DMS153 treated with DMSO at 0.1 percent for 48 hours (cell line): ENCODE measurements around the gene CDK11B.
"Not testable (repeated sequence)": the region's sequence is repeated elsewhere in the genome, so short reads cannot be mapped to it uniquely, and the experiment has no call there.

Experiments used
- DNase-seq: peaks from one replicate; lab custom pipeline; 2025; ENCODE audit not compliant: unreplicated experiment; lab: John Stamatoyannopoulos, UW

The CDK11B gene

GRCh38 chr1:1662830-1663560 lies 4.2 kb upstream of the CDK11B start:
- DNase-seq: not testable (repeated sequence)

GRCh38 chr1:1662392-1662791 lies 3.6 kb upstream of the CDK11B start:
- DNase-seq: not testable (repeated sequence)

- DNase-seq: not testable (repeated sequence)
These were observed 10.5 kb downstream of the CDK11B start for GRCh38 chr1:1648265-1648664.

- not testable (repeated sequence) for DNase-seq
These were observed 11.1 kb downstream of the CDK11B start for GRCh38 chr1:1647567-1648241.

- DNase-seq: not testable (repeated sequence)
These were observed 12.5 kb downstream of the CDK11B start for GRCh38 chr1:1646326-1646725.

- not testable (repeated sequence) for DNase-seq
These were observed 17.9 kb downstream of the CDK11B start for GRCh38 chr1:1640711-1641461.

GRCh38 chr1:1640081-1640480 lies 18.7 kb downstream of the CDK11B start:
- not testable (repeated sequence) for DNase-seq

GRCh38 chr1:1639368-1639767 lies 19.4 kb downstream of the CDK11B start:
- not testable (repeated sequence) for DNase-seq

GRCh38 chr1:1638528-1638927 lies 20.3 kb downstream of the CDK11B start:
- DNase-seq: not testable (repeated sequence)

- not testable (repeated sequence) for DNase-seq
These were observed 21.3 kb downstream of the CDK11B start for GRCh38 chr1:1637479-1637875.

GRCh38 chr1:1636621-1637478 lies 22.0 kb downstream of the CDK11B start:
- not testable (repeated sequence) for DNase-seq

GRCh38 chr1:1634613-1635012 lies 24.2 kb downstream of the CDK11B start:
- DNase-seq: not testable (repeated sequence)

- not testable (repeated sequence) for DNase-seq
These were observed 25.4 kb downstream of the CDK11B start for GRCh38 chr1:1633409-1633808.

- no peak for DNase-seq
These were observed 26.9 kb downstream of the CDK11B start, which contains the start of gene MMP23B for GRCh38 chr1:1631782-1632420. Gene MMP23B (plus strand): TSS chr1:1632173. CDS start chr1:1632219, 46 bp downstream.

- peak; percentile 23 for DNase-seq
These were observed 27.6 kb downstream of the CDK11B start for GRCh38 chr1:1630965-1631781.

- DNase-seq: peak; percentile 97
These were observed 28.4 kb downstream of the CDK11B start for GRCh38 chr1:1630191-1630964.

- DNase-seq: no peak
These were observed 29.2 kb downstream of the CDK11B start for GRCh38 chr1:1629430-1630190.
